MCF 10A (cell line): Measurements from ENCODE around the gene MAML2. TPM values are rescaled to one million over a fixed set of nuclear protein-coding genes. Genes with fewer than 3 reads are reported as not detected.
"Not testable (repeated sequence)": the region's sequence is repeated elsewhere in the genome, so short reads cannot be mapped to it uniquely, and the experiment has no call there.

ENCODE experiments used
- BruUV-seq: library from RNA; stranded (reverse); fragments of 400-500 nt; replicated peaks from 2 replicates; lab custom pipeline; 2021; lab: Mats Ljungman, UMichigan
- CTCF ChIA-PET: fragments of 300-600 bp; sonication (Branson Sonifier 250); formaldehyde crosslinking; extraction: SDS; loops from one replicate; lab custom pipeline; 2021; ENCODE audit warnings: antibody characterized with exemption, inconsistent platforms; lab: Yijun Ruan, JAX
- POLR2A ChIA-PET: fragments of 300-600, 350-650 bp; sonication (Branson Sonifier 250); formaldehyde crosslinking; extraction: SDS; loops from one replicate; lab custom pipeline; 2020; ENCODE audit warnings: antibody characterized with exemption, inconsistent platforms; lab: Yijun Ruan, JAX
- DNase-seq: peaks from one replicate; pipeline ENCODE4 v3.0.0-alpha.2; 2018; ENCODE audit not compliant: unreplicated experiment
- H3K27ac Mint-ChIP-seq: one replicate; pipeline ENCODE4 v1.8.0; 2022; ENCODE audit warnings: mild to moderate bottlenecking, low read depth, mixed read lengths; ENCODE audit not compliant: unreplicated experiment
- H3K27me3 Mint-ChIP-seq: one replicate; pipeline ENCODE4 v1.8.0; 2022; ENCODE audit warnings: mixed read lengths; ENCODE audit not compliant: insufficient read depth, unreplicated experiment
- H3K36me3 Mint-ChIP-seq: one replicate; pipeline ENCODE4 v1.8.0; 2022; ENCODE audit warnings: mild to moderate bottlenecking, moderate library complexity, mixed read lengths; ENCODE audit not compliant: insufficient read depth, unreplicated experiment
- H3K4me1 Mint-ChIP-seq: one replicate; pipeline ENCODE4 v1.8.0; 2022; ENCODE audit warnings: mixed read lengths; ENCODE audit not compliant: insufficient read depth, unreplicated experiment
- H3K4me3 Mint-ChIP-seq: one replicate; pipeline ENCODE4 v1.8.0; 2022; ENCODE audit warnings: mild to moderate bottlenecking, moderate library complexity, mixed read lengths; ENCODE audit not compliant: unreplicated experiment
- H3K9me3 Mint-ChIP-seq: one replicate; pipeline ENCODE4 v1.8.0; 2022; ENCODE audit warnings: mixed read lengths; ENCODE audit not compliant: unreplicated experiment
- intact Hi-C: fragments of 100-400 bp; cut with micrococcal nuclease; formaldehyde crosslinking; loops from 2 replicates; pipeline ENCODE4 v1.14.1; 2022
- total RNA-seq: library from RNA; stranded (reverse); gene quantifications from 2 replicates; pipeline ENCODE4 v1.2.3, GENCODE V29; 2022
- TF ChIP-seq, protein P1 (sequence below): fragments of 200-600 bp; IDR thresholded peaks from one replicate; pipeline ENCODE4 v1.8.0; 2022; ENCODE audit warnings: antibody characterized with exemption, mild to moderate bottlenecking; ENCODE audit not compliant: unreplicated experiment

MAML2 gene
- total RNA-seq, 1 experiment from 2014 or later: 8.6 TPM

- POLR2A ChIA-PET: interaction anchor here (0.6 to 4.4 kb wide), 7 partner anchors 11 to 126 kb away, joined by 3 to 32 read pairs (median 3); no protein-coding TSS in a partner anchor
- intact Hi-C loops: no loop called here
- no peak for DNase-seq
Measured at GRCh38 chr11:96275801-96276594, 67.0 kb downstream of the MAML2 start.

GRCh38 chr11:96273507-96273906 is 69.5 kb downstream of the MAML2 start:
- Mint-ChIP-seq H3K36me3 (peaks cover 21% of the 10 kb centered on the region), H3K9me3 (peaks cover 9% of the 10 kb centered on the region), H3K27ac (no peak overlapping the region), H3K27me3 (no peaks in the 10 kb centered on the region), H3K4me3 (no peak overlapping the region), H3K4me1 (peaks cover 16% of the 10 kb centered on the region)
- DNase-seq: no peak
- no TSS peak for BruUV-seq
- ChIA-PET POLR2A (no interaction called here), CTCF (interaction anchor here (1.2 kb wide), 1 partner anchor 9 kb away, joined by 4 read pairs; no protein-coding TSS in a partner anchor)
- intact Hi-C loops: no loop called here
- TF ChIP-seq, protein P1, sequence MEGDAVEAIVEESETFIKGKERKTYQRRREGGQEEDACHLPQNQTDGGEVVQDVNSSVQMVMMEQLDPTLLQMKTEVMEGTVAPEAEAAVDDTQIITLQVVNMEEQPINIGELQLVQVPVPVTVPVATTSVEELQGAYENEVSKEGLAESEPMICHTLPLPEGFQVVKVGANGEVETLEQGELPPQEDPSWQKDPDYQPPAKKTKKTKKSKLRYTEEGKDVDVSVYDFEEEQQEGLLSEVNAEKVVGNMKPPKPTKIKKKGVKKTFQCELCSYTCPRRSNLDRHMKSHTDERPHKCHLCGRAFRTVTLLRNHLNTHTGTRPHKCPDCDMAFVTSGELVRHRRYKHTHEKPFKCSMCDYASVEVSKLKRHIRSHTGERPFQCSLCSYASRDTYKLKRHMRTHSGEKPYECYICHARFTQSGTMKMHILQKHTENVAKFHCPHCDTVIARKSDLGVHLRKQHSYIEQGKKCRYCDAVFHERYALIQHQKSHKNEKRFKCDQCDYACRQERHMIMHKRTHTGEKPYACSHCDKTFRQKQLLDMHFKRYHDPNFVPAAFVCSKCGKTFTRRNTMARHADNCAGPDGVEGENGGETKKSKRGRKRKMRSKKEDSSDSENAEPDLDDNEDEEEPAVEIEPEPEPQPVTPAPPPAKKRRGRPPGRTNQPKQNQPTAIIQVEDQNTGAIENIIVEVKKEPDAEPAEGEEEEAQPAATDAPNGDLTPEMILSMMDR: no peak

More at GRCh38 chr11:96275801-96276594, 67.0 kb downstream of the MAML2 start:
- no TSS peak for BruUV-seq
- Mint-ChIP-seq H3K27ac (peak overlapping the region; percentile 42), H3K36me3 (peaks cover 10% of the 10 kb centered on the region), H3K4me1 (peaks cover 35% of the 10 kb centered on the region), H3K4me3 (no peak overlapping the region), H3K9me3 (peaks cover 9% of the 10 kb centered on the region), H3K27me3 (no peaks in the 10 kb centered on the region)
- TF ChIP-seq, protein P1: no peak
- CTCF ChIA-PET: interaction anchor here (1.3 to 1.9 kb wide), 4 partner anchors 11 to 67 kb away, joined by 3 to 10 read pairs (median 6); partner anchors contain the start of gene MAML2

GRCh38 chr11:96272529-96273222 is 70.3 kb downstream of the MAML2 start:
- POLR2A ChIA-PET: no interaction called here
- DNase-seq: no peak
- CTCF ChIA-PET: interaction anchor here (1.2 kb wide), 1 partner anchor 8 kb away, joined by 4 read pairs; no protein-coding TSS in a partner anchor
- Mint-ChIP-seq H3K4me3 (no peak overlapping the region), H3K27ac (peak overlapping the region; percentile 80), H3K4me1 (peaks cover 12% of the 10 kb centered on the region), H3K27me3 (no peaks in the 10 kb centered on the region), H3K36me3 (peaks cover 21% of the 10 kb centered on the region), H3K9me3 (peaks cover 9% of the 10 kb centered on the region)
- intact Hi-C loops: no loop called here
- BruUV-seq: no TSS peak
- TF ChIP-seq, protein P1: no peak

- DNase-seq: no peak
- Mint-ChIP-seq H3K4me1 (peaks cover 21% of the 10 kb centered on the region), H3K4me3 (no peak overlapping the region), H3K9me3 (peaks cover 9% of the 10 kb centered on the region), H3K36me3 (peaks cover 21% of the 10 kb centered on the region), H3K27me3 (no peaks in the 10 kb centered on the region), H3K27ac (peak overlapping the region; percentile 80)
- TF ChIP-seq, protein P1: no peak
- intact Hi-C loops: no loop called here
- no TSS peak for BruUV-seq
- ChIA-PET POLR2A (no interaction called here), CTCF (no interaction called here)
Measured at GRCh38 chr11:96271777-96272176, 71.2 kb downstream of the MAML2 start.

- CTCF ChIA-PET, DNase-seq, POLR2A ChIA-PET, H3K9me3 Mint-ChIP-seq, H3K27ac Mint-ChIP-seq, H3K27me3 Mint-ChIP-seq, BruUV-seq, H3K4me3 Mint-ChIP-seq, intact Hi-C loops: not testable (repeated sequence)
- peaks cover 21% of the 10 kb centered on the region for H3K4me1 Mint-ChIP-seq
- peaks cover 21% of the 10 kb centered on the region for H3K36me3 Mint-ChIP-seq
Measured at GRCh38 chr11:96271352-96271751, 71.6 kb downstream of the MAML2 start.

GRCh38 chr11:96268527-96268926 is 74.5 kb downstream of the MAML2 start:
- Mint-ChIP-seq H3K4me1 (peaks cover 24% of the 10 kb centered on the region), H3K27ac (peak overlapping the region; percentile 96), H3K36me3 (peaks cover 21% of the 10 kb centered on the region)
- H3K27me3 Mint-ChIP-seq, POLR2A ChIA-PET, H3K9me3 Mint-ChIP-seq, BruUV-seq, DNase-seq, intact Hi-C loops, H3K4me3 Mint-ChIP-seq: not testable (repeated sequence)
- CTCF ChIA-PET: interaction anchor here (0.5 to 4.4 kb wide), 2 partner anchors 23 to 74 kb away, joined by 3 to 19 read pairs; partner anchors contain the start of gene MAML2
